ENCODE measurements around the gene SLC4A1. TPM values are rescaled to one million over a fixed set of nuclear protein-coding genes. Genes with fewer than 3 reads are reported as not detected.

Gene SLC4A1
- total RNA-seq, 1 donor from 2014 or later, result not detected

GRCh38 chr17:44314524-44314868, 46.6 kb upstream of the SLC4A1 start:
- no peaks in the 10 kb centered on the region for H3K9me3 Mint-ChIP-seq (ENCODE audit: unreplicated experiment)
- peaks cover 9% of the 10 kb centered on the region for H3K36me3 Mint-ChIP-seq (ENCODE audit: low read depth, unreplicated experiment)
- H3K27me3 Mint-ChIP-seq (ENCODE audit: unreplicated experiment), result peaks cover 25% of the 10 kb centered on the region
- DNase-seq (ENCODE audit: low spot score), result no peak
- H3K27ac Mint-ChIP-seq (ENCODE audit: unreplicated experiment), result no peak overlapping the region
- H3K4me1 Mint-ChIP-seq (ENCODE audit: unreplicated experiment), result peaks cover 9% of the 10 kb centered on the region
- no peak for TF ChIP-seq CTCF (IDR thresholded peaks at IDR 0.05; ENCODE audit: unreplicated experiment)
- H3K4me3 Mint-ChIP-seq (ENCODE audit: unreplicated experiment), result no peak overlapping the region

GRCh38 chr17:44314031-44314430, 46.1 kb upstream of the SLC4A1 start:
- no peak overlapping the region for H3K4me3 Mint-ChIP-seq (ENCODE audit: unreplicated experiment)
- H3K36me3 Mint-ChIP-seq (ENCODE audit: low read depth, unreplicated experiment), result peaks cover 7% of the 10 kb centered on the region
- no peak overlapping the region for H3K27ac Mint-ChIP-seq (ENCODE audit: unreplicated experiment)
- H3K9me3 Mint-ChIP-seq (ENCODE audit: unreplicated experiment), result no peaks in the 10 kb centered on the region
- no peak for DNase-seq (ENCODE audit: low spot score)
- peaks cover 25% of the 10 kb centered on the region for H3K27me3 Mint-ChIP-seq (ENCODE audit: unreplicated experiment)
- TF ChIP-seq CTCF (IDR thresholded peaks at IDR 0.05; ENCODE audit: unreplicated experiment), result no peak
- H3K4me1 Mint-ChIP-seq (ENCODE audit: unreplicated experiment), result peaks cover 9% of the 10 kb centered on the region

- H3K9me3 Mint-ChIP-seq (ENCODE audit: unreplicated experiment), result no peaks in the 10 kb centered on the region
- peaks cover 7% of the 10 kb centered on the region for H3K36me3 Mint-ChIP-seq (ENCODE audit: low read depth, unreplicated experiment)
- peaks cover 9% of the 10 kb centered on the region for H3K4me1 Mint-ChIP-seq (ENCODE audit: unreplicated experiment)
- no peak for TF ChIP-seq CTCF (IDR thresholded peaks at IDR 0.05; ENCODE audit: unreplicated experiment)
- no peak for DNase-seq (ENCODE audit: low spot score)
- H3K27me3 Mint-ChIP-seq (ENCODE audit: unreplicated experiment), result peaks cover 25% of the 10 kb centered on the region
- no peak overlapping the region for H3K27ac Mint-ChIP-seq (ENCODE audit: unreplicated experiment)
- H3K4me3 Mint-ChIP-seq (ENCODE audit: unreplicated experiment), result no peak overlapping the region
Measured at GRCh38 chr17:44312396-44313104, 44.6 kb upstream of the SLC4A1 start.

GRCh38 chr17:44311562-44312181, 43.7 kb upstream of the SLC4A1 start:
- DNase-seq (ENCODE audit: low spot score), result no peak
- no peak for TF ChIP-seq CTCF (IDR thresholded peaks at IDR 0.05; ENCODE audit: unreplicated experiment)
- peaks cover 13% of the 10 kb centered on the region for H3K4me1 Mint-ChIP-seq (ENCODE audit: unreplicated experiment)
- peaks cover 26% of the 10 kb centered on the region for H3K27me3 Mint-ChIP-seq (ENCODE audit: unreplicated experiment)
- H3K9me3 Mint-ChIP-seq (ENCODE audit: unreplicated experiment), result no peaks in the 10 kb centered on the region
- no peak overlapping the region for H3K4me3 Mint-ChIP-seq (ENCODE audit: unreplicated experiment)
- peaks cover 3% of the 10 kb centered on the region for H3K36me3 Mint-ChIP-seq (ENCODE audit: low read depth, unreplicated experiment)
- H3K27ac Mint-ChIP-seq (ENCODE audit: unreplicated experiment), result no peak overlapping the region

Data from endothelial cell (in vitro differentiated cells).